ENCODE data around the gene SETD4. TPM values are rescaled to one million over a fixed set of nuclear protein-coding genes. Genes with fewer than 3 reads are reported as not detected.
"Not testable (repeated sequence)": the region's sequence is repeated elsewhere in the genome, so short reads cannot be mapped to it uniquely, and the experiment has no call there.

Gene SETD4
- total RNA-seq, 1 donor from 2014 or later, result 11.9 TPM

GRCh38 chr21:36077758-36078157 lies 17.4 kb upstream of the SETD4 start:
- Mint-ChIP-seq H3K4me3 (ENCODE audit: unreplicated experiment) (no peak overlapping the region), H3K9me3 (ENCODE audit: low read depth) (no peaks in the 10 kb centered on the region), H3K4me1 (ENCODE audit: low read depth) (no peaks in the 10 kb centered on the region), H3K36me3 (ENCODE audit: low read depth) (no peaks in the 10 kb centered on the region), H3K27ac (ENCODE audit: unreplicated experiment) (no peak overlapping the region), H3K27me3 (ENCODE audit: low read depth) (peaks cover 8% of the 10 kb centered on the region)
- TF ChIP-seq, protein P1, sequence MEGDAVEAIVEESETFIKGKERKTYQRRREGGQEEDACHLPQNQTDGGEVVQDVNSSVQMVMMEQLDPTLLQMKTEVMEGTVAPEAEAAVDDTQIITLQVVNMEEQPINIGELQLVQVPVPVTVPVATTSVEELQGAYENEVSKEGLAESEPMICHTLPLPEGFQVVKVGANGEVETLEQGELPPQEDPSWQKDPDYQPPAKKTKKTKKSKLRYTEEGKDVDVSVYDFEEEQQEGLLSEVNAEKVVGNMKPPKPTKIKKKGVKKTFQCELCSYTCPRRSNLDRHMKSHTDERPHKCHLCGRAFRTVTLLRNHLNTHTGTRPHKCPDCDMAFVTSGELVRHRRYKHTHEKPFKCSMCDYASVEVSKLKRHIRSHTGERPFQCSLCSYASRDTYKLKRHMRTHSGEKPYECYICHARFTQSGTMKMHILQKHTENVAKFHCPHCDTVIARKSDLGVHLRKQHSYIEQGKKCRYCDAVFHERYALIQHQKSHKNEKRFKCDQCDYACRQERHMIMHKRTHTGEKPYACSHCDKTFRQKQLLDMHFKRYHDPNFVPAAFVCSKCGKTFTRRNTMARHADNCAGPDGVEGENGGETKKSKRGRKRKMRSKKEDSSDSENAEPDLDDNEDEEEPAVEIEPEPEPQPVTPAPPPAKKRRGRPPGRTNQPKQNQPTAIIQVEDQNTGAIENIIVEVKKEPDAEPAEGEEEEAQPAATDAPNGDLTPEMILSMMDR (IDR thresholded peaks at IDR 0.05), result no peak
- no peak for DNase-seq (ENCODE audit: low spot score)

GRCh38 chr21:36076878-36077655 lies 16.7 kb upstream of the SETD4 start:
- no peak overlapping the region for H3K27ac Mint-ChIP-seq (ENCODE audit: unreplicated experiment)
- no peak for DNase-seq (ENCODE audit: low spot score)
- no peaks in the 10 kb centered on the region for H3K36me3 Mint-ChIP-seq (ENCODE audit: low read depth)
- H3K4me3 Mint-ChIP-seq (ENCODE audit: unreplicated experiment), result no peak overlapping the region
- no peaks in the 10 kb centered on the region for H3K4me1 Mint-ChIP-seq (ENCODE audit: low read depth)
- no peaks in the 10 kb centered on the region for H3K9me3 Mint-ChIP-seq (ENCODE audit: low read depth)
- TF ChIP-seq, protein P1 (IDR thresholded peaks at IDR 0.05), result no peak
- peaks cover 7% of the 10 kb centered on the region for H3K27me3 Mint-ChIP-seq (ENCODE audit: low read depth)

- H3K9me3 Mint-ChIP-seq (ENCODE audit: low read depth), result no peaks in the 10 kb centered on the region
- no peak overlapping the region for H3K4me3 Mint-ChIP-seq (ENCODE audit: unreplicated experiment)
- no peak for DNase-seq (ENCODE audit: low spot score)
- peaks cover 5% of the 10 kb centered on the region for H3K27me3 Mint-ChIP-seq (ENCODE audit: low read depth)
- TF ChIP-seq, protein P1 (IDR thresholded peaks at IDR 0.05), result no peak
- no peak overlapping the region for H3K27ac Mint-ChIP-seq (ENCODE audit: unreplicated experiment)
- peaks cover 6% of the 10 kb centered on the region for H3K4me1 Mint-ChIP-seq (ENCODE audit: low read depth)
- H3K36me3 Mint-ChIP-seq (ENCODE audit: low read depth), result no peaks in the 10 kb centered on the region
These were observed 15.6 kb upstream of the SETD4 start for GRCh38 chr21:36075953-36076352.

GRCh38 chr21:36075171-36075570 lies 14.8 kb upstream of the SETD4 start:
- no peaks in the 10 kb centered on the region for H3K9me3 Mint-ChIP-seq (ENCODE audit: low read depth)
- no peak overlapping the region for H3K27ac Mint-ChIP-seq (ENCODE audit: unreplicated experiment)
- H3K36me3 Mint-ChIP-seq (ENCODE audit: low read depth), result peaks cover 2% of the 10 kb centered on the region
- peaks cover 13% of the 10 kb centered on the region for H3K4me1 Mint-ChIP-seq (ENCODE audit: low read depth)
- DNase-seq (ENCODE audit: low spot score), result no peak
- no peak overlapping the region for H3K4me3 Mint-ChIP-seq (ENCODE audit: unreplicated experiment)
- H3K27me3 Mint-ChIP-seq (ENCODE audit: low read depth), result peaks cover 5% of the 10 kb centered on the region
- TF ChIP-seq, protein P1 (IDR thresholded peaks at IDR 0.05), result no peak

GRCh38 chr21:36073911-36074310 lies 13.6 kb upstream of the SETD4 start:
- not testable (repeated sequence) for DNase-seq (ENCODE audit: low spot score); H3K36me3 Mint-ChIP-seq (ENCODE audit: low read depth); H3K4me3 Mint-ChIP-seq (ENCODE audit: unreplicated experiment); H3K9me3 Mint-ChIP-seq (ENCODE audit: low read depth); H3K27ac Mint-ChIP-seq (ENCODE audit: unreplicated experiment); H3K27me3 Mint-ChIP-seq (ENCODE audit: low read depth)
- H3K4me1 Mint-ChIP-seq (ENCODE audit: low read depth), result peaks cover 15% of the 10 kb centered on the region

GRCh38 chr21:36073181-36073580 lies 12.9 kb upstream of the SETD4 start:
- no peak overlapping the region for H3K4me3 Mint-ChIP-seq (ENCODE audit: unreplicated experiment)

More at GRCh38 chr21:36073181-36073580, 12.9 kb upstream of the SETD4 start:
- Mint-ChIP-seq H3K27me3 (ENCODE audit: low read depth) (peaks cover 5% of the 10 kb centered on the region), H3K4me1 (ENCODE audit: low read depth) (peaks cover 15% of the 10 kb centered on the region), H3K36me3 (ENCODE audit: low read depth) (peaks cover 7% of the 10 kb centered on the region), H3K27ac (ENCODE audit: unreplicated experiment) (no peak overlapping the region), H3K9me3 (ENCODE audit: low read depth) (peaks cover 6% of the 10 kb centered on the region)
- TF ChIP-seq, protein P1 (IDR thresholded peaks at IDR 0.05), result no peak
- DNase-seq (ENCODE audit: low spot score), result no peak
